ENCODE data around the gene KCNQ1OT1.

KCNQ1OT1 gene

GRCh38 chr11:2567026-2567671, 132.6 kb downstream of the KCNQ1OT1 start:
- no peak for DNase-seq (ENCODE audit: low read depth)
- TF ChIP-seq, protein P1, sequence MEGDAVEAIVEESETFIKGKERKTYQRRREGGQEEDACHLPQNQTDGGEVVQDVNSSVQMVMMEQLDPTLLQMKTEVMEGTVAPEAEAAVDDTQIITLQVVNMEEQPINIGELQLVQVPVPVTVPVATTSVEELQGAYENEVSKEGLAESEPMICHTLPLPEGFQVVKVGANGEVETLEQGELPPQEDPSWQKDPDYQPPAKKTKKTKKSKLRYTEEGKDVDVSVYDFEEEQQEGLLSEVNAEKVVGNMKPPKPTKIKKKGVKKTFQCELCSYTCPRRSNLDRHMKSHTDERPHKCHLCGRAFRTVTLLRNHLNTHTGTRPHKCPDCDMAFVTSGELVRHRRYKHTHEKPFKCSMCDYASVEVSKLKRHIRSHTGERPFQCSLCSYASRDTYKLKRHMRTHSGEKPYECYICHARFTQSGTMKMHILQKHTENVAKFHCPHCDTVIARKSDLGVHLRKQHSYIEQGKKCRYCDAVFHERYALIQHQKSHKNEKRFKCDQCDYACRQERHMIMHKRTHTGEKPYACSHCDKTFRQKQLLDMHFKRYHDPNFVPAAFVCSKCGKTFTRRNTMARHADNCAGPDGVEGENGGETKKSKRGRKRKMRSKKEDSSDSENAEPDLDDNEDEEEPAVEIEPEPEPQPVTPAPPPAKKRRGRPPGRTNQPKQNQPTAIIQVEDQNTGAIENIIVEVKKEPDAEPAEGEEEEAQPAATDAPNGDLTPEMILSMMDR (IDR thresholded peaks at IDR 0.05; ENCODE audit: low read depth, low read length), result no peak
- no peak for TF ChIP-seq MYC (IDR thresholded peaks at IDR 0.05; ENCODE audit: low read depth, low read length)
- TF ChIP-seq POLR2A (IDR thresholded peaks at IDR 0.05; ENCODE audit: extremely low read depth, insufficient read length), result no peak
- no peak for TF ChIP-seq MAX (IDR thresholded peaks at IDR 0.05; ENCODE audit: low read depth, low read length)
- no peak overlapping the region for H3K4me3 ChIP-seq (ENCODE audit: low read depth, low read length)

DNA sequence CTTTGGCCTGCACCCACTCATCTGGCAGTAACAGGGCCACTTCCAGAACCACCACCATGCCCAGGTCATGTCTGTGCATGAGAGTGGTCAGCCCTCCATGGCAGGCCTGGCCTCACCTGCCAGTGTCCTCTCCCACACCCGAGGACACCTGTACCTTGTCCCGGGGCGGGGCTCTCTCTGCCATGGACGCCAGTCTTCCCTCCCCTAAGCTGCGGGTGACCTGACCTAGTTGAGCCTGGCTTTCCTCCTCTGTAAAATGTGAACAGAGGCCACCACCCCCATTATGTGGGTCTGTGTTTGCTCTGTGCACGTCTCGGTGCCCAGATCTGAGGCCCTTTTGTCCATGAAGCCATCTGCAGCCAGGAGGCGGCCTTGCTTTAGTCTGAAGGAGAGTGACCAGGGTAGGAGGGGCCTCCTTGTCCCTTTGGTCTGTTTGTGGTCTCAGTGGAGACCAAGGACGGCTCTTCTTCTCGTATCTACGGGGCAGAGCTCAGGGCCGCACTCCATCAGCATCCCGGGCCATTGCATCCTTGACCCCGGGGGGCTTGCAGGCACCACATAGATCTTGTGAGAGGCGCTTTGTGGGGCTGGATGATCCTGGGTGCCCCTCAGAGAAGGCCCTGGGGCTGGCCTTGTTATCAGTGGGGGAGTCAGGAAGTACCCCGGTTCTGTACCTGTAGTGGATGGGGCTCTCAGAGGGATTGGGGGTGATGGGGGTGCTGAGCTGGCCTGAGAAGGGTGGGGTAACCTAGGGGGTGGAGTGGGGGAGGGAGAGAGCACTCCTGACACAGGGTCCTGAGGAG, 133.4 kb downstream of the KCNQ1OT1 start:
- no peak for TF ChIP-seq MAX (IDR thresholded peaks at IDR 0.05; ENCODE audit: low read depth, low read length)
- no peak for TF ChIP-seq MYC (IDR thresholded peaks at IDR 0.05; ENCODE audit: low read depth, low read length)
- H3K4me3 ChIP-seq (ENCODE audit: low read depth, low read length), result no peak overlapping the region
- no peak for DNase-seq (ENCODE audit: low read depth)

- TF ChIP-seq, protein P1 (IDR thresholded peaks at IDR 0.05; ENCODE audit: low read depth, low read length), result no peak
- TF ChIP-seq MAX (IDR thresholded peaks at IDR 0.05; ENCODE audit: low read depth, low read length), result no peak
- no peak for TF ChIP-seq POLR2A (IDR thresholded peaks at IDR 0.05; ENCODE audit: extremely low read depth, insufficient read length)
- no peak for TF ChIP-seq MYC (IDR thresholded peaks at IDR 0.05; ENCODE audit: low read depth, low read length)
- no peak overlapping the region for H3K4me3 ChIP-seq (ENCODE audit: low read depth, low read length)
- no peak for DNase-seq (ENCODE audit: low read depth)
These were observed 134.2 kb downstream of the KCNQ1OT1 start for GRCh38 chr11:2565447-2566222.

DNA sequence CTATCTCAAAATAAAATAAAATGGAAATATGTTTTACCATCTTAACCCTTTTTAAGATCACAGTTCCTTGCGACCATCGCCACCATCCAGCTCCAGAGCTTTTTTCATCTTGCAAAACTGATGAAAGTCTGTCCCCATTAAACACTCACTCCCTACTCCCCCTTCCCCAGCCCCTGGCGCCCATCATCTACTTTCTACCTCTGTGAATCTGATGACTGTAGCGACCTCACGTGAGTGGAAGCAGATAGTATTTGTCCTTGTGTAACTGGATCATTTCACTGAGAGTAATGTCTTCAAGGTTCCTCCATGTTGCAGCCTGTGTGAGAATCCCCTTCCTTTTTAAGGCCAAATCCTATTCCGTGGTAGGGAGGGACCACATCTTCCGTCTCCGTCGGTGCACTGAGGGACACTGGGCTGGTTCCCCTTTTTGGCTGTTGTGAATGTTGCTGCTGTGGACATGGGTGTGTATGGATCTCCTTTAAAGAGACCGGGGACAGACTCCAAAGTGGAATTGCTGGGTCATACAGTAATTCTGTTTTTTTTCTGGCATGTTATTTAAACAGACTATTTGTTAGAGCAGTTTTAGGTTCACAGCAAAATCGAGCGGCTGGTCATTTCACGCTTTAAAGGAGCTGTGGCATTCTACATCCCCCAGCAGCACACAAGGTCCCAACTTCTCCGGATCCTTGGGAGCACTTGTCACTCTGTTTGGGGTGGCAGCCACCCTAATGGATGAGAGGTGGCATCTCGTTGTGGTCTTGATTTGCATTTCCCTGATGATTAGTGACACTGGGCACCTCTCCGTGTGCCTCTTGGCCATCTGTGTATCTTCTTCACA, 135.0 kb downstream of the KCNQ1OT1 start:
- TF ChIP-seq MYC (IDR thresholded peaks at IDR 0.05; ENCODE audit: low read depth, low read length), result no peak
- H3K4me3 ChIP-seq (ENCODE audit: low read depth, low read length), result no peak overlapping the region
- no peak for DNase-seq (ENCODE audit: low read depth)

DNA sequence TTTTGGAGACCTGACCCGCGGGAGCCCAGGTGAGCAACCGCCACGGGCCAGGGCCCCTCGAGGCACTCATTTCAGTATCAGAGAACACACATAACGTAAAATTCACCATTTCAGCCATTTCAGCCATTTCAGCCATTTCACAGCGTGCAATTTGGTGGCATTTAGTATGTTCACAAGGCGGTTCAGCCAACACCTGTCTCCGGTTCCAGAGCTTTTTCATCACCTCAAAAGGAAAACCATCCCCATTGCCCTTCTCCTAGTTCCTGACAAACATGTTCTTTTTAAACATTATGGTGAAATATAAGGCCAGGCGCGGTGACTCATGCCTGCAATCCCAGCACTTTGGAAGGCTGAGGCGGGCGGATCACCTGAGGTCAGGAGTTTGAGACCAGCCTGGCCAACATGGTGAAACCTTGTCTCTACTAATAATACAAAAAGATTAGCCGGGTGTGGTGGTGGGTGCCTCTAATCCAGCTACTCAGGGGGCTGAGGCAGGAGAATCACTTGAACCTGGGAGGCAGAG, 135.7 kb downstream of the KCNQ1OT1 start:
- TF ChIP-seq MYC (IDR thresholded peaks at IDR 0.05; ENCODE audit: low read depth, low read length) (no peak), POLR2A (IDR thresholded peaks at IDR 0.05; ENCODE audit: extremely low read depth, insufficient read length) (no peak), MAX (IDR thresholded peaks at IDR 0.05; ENCODE audit: low read depth, low read length) (no peak)
- TF ChIP-seq, protein P1 (IDR thresholded peaks at IDR 0.05; ENCODE audit: low read depth, low read length), result no peak
- H3K4me3 ChIP-seq (ENCODE audit: low read depth, low read length), result no peak overlapping the region

More for the DNA sequence above, 135.7 kb downstream of the KCNQ1OT1 start:
- DNase-seq (ENCODE audit: low read depth), result no peak
